GM18499 (cell line): ENCODE measurements around the gene WSCD2.

Experiments
- ATAC-seq: cut with Tn5 transposase; IDR thresholded peaks from one replicate; pipeline ENCODE4 v1.9.1; 2021; ENCODE audit warnings: moderate number of reproducible peaks; ENCODE audit not compliant: insufficient read depth, unreplicated experiment

Gene WSCD2

GRCh38 chr12:108129017-108129812 is at the start of gene WSCD2:
Gene WSCD2, plus strand, starts transcription at chr12:108129288. Its CDS starts 66,545 bp downstream, at chr12:108195833.
- no peak for ATAC-seq

- no peak for ATAC-seq
Observed at GRCh38 chr12:108079721-108080120, 49.4 kb upstream of the WSCD2 start.

GRCh38 chr12:108080363-108080762 is 48.7 kb upstream of the WSCD2 start:
- no peak for ATAC-seq

GRCh38 chr12:108082485-108082884 is 46.6 kb upstream of the WSCD2 start:
- no peak for ATAC-seq

- ATAC-seq: no peak
Observed at GRCh38 chr12:108087900-108088299, 41.2 kb upstream of the WSCD2 start.

GRCh38 chr12:108090107-108090899 is 38.8 kb upstream of the WSCD2 start:
- no peak for ATAC-seq

GRCh38 chr12:108090932-108091678 is 38.0 kb upstream of the WSCD2 start:
- no peak for ATAC-seq

GRCh38 chr12:108091679-108092051 is 37.4 kb upstream of the WSCD2 start:
- no peak for ATAC-seq

GRCh38 chr12:108093209-108093608 is 35.9 kb upstream of the WSCD2 start:
- ATAC-seq: no peak

GRCh38 chr12:108094056-108094649 is 34.9 kb upstream of the WSCD2 start:
- ATAC-seq: no peak

GRCh38 chr12:108097160-108097911 is 31.8 kb upstream of the WSCD2 start:
- no peak for ATAC-seq

GRCh38 chr12:108098374-108098773 is 30.7 kb upstream of the WSCD2 start:
- no peak for ATAC-seq

GRCh38 chr12:108099073-108099472 is 30.0 kb upstream of the WSCD2 start:
- no peak for ATAC-seq

GRCh38 chr12:108099778-108100489 is 29.2 kb upstream of the WSCD2 start:
- ATAC-seq: no peak

GRCh38 chr12:108101605-108102175 is 27.4 kb upstream of the WSCD2 start:
- ATAC-seq: no peak

GRCh38 chr12:108102363-108102762 is 26.7 kb upstream of the WSCD2 start:
- no peak for ATAC-seq

GRCh38 chr12:108103087-108103486 is 26.0 kb upstream of the WSCD2 start:
- no peak for ATAC-seq

GRCh38 chr12:108103517-108103916 is 25.6 kb upstream of the WSCD2 start:
- no peak for ATAC-seq

- no peak for ATAC-seq
Observed at GRCh38 chr12:108104657-108105056, 24.4 kb upstream of the WSCD2 start.
